Omental fat pad (tissue), 4 donors: Measurements from ENCODE around the gene SPINK4. TPM values are rescaled to one million over a fixed set of nuclear protein-coding genes. Genes with fewer than 3 reads are reported as not detected.

ENCODE experiments used
- ATAC-seq: fragments of 150-250 bp; one replicate; pipeline ENCODE4 v1.9.1; 2016; ENCODE audit warnings: mild to moderate bottlenecking, moderate library complexity; ENCODE audit not compliant: low FRiP score
- DNase-seq: peaks from one replicate; pipeline ENCODE4 v3.0.0-alpha.2; 2019; ENCODE audit warnings: low spot score
- total RNA-seq, 4 donors: library from RNA; depleted of rRNA; stranded (reverse); fragments of >200 nt; gene quantifications; one replicate each; pipeline ENCODE4 v1.1.0, GENCODE V29; 2016
- TF ChIP-seq, protein P1 (sequence below), 3 donors: fragments of 450-650 bp; IDR thresholded peaks; one replicate each; pipeline ENCODE4 v1.5.1; 2016 to 2017; ENCODE audit warnings: antibody characterized with exemption in 3 of 3, mild to moderate bottlenecking in 3 of 3, moderate library complexity in 2 of 3

The SPINK4 gene
- total RNA-seq, 4 donors from 2014 or later: not detected

DNA sequence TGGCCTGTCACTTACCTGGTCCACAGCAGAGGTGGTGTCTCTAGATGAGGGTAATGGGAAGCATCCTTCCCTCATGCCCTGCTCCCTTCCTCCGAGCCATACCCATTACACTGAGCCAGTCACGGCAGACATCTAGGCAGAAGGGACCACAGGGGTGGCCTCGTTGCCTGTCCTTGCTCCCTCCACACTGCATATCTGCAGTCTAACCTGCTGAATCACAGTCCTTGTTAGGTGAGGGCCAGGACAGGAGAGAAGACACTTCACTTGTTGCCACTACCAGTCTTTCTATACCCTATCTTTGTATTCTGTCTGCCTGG, 18.4 kb upstream of the SPINK4 start:
- no peak for ATAC-seq

DNA sequence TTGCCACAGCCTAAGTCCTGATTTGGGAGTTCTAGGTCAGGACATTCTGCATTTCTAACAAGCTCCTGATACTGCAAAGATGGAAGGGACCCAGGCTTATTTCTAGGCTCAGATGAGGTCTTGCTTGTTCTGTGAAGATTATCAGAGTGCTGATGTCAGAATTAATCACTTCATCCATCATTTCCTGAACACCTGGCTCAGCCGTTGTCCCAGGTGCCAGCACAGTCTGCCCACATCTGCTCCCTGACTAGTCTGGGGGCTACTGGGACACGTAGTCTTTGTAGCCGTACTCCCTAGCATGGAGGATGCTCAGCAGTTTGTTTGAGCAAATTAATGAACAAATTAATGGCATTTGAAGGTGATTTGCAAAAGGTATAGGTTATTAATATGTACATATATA, 17.9 kb upstream of the SPINK4 start:
- ATAC-seq (no peak), DNase-seq (no peak)
- TF ChIP-seq, protein P1, sequence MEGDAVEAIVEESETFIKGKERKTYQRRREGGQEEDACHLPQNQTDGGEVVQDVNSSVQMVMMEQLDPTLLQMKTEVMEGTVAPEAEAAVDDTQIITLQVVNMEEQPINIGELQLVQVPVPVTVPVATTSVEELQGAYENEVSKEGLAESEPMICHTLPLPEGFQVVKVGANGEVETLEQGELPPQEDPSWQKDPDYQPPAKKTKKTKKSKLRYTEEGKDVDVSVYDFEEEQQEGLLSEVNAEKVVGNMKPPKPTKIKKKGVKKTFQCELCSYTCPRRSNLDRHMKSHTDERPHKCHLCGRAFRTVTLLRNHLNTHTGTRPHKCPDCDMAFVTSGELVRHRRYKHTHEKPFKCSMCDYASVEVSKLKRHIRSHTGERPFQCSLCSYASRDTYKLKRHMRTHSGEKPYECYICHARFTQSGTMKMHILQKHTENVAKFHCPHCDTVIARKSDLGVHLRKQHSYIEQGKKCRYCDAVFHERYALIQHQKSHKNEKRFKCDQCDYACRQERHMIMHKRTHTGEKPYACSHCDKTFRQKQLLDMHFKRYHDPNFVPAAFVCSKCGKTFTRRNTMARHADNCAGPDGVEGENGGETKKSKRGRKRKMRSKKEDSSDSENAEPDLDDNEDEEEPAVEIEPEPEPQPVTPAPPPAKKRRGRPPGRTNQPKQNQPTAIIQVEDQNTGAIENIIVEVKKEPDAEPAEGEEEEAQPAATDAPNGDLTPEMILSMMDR (IDR thresholded peaks at IDR 0.05): no peak

More for the DNA sequence above, 18.4 kb upstream of the SPINK4 start:
- TF ChIP-seq, protein P1 (IDR thresholded peaks at IDR 0.05): no peak
- DNase-seq: no peak

DNA sequence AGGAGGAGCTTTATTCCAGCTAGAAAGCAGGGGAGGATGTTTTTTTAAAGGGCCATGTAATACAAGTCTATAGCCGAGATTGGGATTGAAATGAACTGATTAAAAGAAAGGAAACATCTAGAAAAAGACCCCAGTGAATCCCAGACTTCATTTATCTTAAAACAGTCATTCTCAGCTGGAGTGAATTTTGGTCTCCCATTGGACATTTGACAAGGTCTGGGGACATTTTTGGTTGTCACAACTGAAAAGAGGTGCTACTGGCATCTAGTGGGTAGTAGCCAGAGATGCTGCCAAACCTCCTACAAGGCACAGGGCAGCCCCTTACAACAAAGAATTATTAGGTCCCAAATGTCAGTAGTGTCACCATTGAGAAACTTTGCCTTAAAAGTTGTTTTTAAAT, 16.3 kb upstream of the SPINK4 start:
- TF ChIP-seq, protein P1 (IDR thresholded peaks at IDR 0.05): no peak
- no peak for DNase-seq

DNA sequence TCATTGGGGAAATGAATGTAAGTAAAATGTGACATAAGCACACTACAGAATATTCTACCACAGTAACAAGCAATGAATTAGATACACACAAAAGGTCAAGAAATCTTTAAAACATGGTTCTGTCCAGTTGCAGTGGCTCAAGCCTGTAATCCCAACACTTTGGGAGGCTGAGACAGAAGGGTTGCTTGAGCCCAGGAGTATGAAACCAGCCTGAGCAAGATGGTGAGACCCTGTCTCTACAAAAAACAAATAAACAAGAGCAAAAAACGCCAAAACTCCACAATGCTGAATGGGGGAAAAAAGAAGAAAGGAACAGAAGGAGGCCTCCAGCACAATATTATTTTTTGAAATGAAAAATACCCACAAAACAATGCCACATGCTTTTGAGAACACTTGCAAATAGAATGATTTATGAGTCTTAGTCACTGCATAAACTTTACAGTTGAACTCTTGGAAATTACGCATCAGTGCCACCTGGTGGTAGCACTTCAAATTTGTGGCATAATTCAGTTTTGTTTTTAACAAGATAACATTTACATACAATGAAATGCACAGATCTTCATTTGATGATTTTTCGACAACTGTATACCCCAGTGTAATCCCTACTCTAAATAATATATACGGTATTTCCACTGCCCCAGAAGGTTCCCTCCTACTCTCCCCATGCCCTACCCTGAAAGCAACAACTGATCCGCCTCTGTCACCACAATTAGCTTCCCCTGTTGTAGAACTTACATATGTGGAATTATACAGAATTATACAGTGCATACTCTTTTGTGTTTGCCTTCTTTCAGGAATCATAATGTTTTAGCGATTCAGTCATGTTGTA, 14.4 kb upstream of the SPINK4 start:
- TF ChIP-seq, protein P1 (IDR thresholded peaks at IDR 0.05): peak in 2 of 3 donors; percentile 61 to 63
- peak; percentile 60 for ATAC-seq
- DNase-seq: peak; percentile 49

More for the DNA sequence above, 16.3 kb upstream of the SPINK4 start:
- ATAC-seq: no peak

DNA sequence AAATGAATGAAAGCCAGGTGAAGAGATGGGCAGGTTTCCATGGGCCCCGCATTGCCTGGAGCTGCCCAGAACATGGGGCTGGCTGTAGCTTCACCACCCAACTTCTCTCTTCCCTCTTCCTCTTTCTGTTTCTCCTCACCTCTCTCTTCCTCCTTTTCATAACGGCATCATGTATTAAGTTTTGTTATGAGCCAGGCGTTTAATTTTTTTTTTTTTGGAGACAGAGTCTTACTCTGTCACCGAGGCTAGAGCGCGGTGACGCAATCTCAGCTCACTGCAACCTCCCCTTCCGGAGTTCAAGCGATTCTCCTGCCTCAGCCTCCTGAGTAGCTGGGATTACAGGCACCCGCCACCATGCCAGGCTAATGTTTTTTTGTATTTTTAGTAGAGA, 13.0 kb upstream of the SPINK4 start:
- TF ChIP-seq, protein P1 (IDR thresholded peaks at IDR 0.05): no peak
- ATAC-seq (no peak), DNase-seq (no peak)

DNA sequence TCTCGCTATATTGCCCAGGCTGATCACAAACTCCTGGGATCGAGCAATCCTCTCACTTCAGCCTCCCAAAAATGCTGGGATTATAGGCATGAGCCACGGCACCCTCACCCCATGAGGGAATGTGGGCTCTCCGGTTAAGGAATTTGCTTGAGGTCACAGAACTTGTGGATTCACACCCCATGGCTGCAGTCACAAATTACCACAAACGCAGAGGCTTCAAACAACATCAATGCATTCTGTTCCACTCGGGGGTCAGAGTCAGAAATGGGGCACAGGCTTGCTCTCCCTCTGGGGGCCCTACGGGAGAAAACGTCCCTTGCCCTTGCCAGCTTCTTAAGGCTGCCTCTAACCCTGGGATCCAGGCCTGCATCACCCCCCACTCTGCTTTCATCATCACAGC, 12.2 kb upstream of the SPINK4 start:
- ATAC-seq (no peak), DNase-seq (no peak)
- TF ChIP-seq, protein P1 (IDR thresholded peaks at IDR 0.05): no peak

DNA sequence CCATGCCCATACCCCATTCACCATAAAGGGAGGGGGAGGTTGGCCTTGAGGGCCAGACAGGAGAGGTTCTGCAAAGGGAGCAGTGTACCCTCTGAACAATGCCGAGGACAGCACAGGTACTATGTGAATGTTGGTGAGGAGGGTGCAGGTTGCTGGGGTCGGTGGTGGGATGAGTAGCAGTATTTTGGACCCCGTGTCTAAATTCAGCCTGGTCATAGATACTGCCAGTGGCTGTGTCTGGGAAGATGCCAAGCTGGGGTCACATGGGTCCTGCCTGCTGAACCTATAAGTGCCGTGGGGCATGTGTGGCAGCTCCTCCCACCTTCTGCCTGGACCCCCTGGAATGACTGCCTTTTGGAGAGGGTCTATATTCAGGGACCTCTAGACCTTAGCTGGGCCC, 11.4 kb upstream of the SPINK4 start:
- DNase-seq (no peak), ATAC-seq (no peak)

More for the DNA sequence above, 11.4 kb upstream of the SPINK4 start:
- TF ChIP-seq, protein P1 (IDR thresholded peaks at IDR 0.05): no peak
